Heart right ventricle (tissue), 16 donors: ENCODE data around the gene ASCL5. TPM values are rescaled to one million over a fixed set of nuclear protein-coding genes. Genes with fewer than 3 reads are reported as not detected.

ENCODE experiments used
- ATAC-seq, 8 donors: fragments of 200-7000 bp; cut with Tn5 transposase; one replicate each; pipeline ENCODE4 v1.9.1; 2020; ENCODE audit warnings: mild to moderate bottlenecking in 8 of 8, moderate library complexity in 8 of 8, moderate number of reproducible peaks in 1 of 8
- DNase-seq, 2 donors: peaks; one replicate each; pipeline ENCODE4 v3.0.0-alpha.2; 2020
- H3K27ac ChIP-seq, 10 donors: fragments of 200-600 bp; sonication (generic) in 2 of 10; one replicate each; pipeline versions ENCODE4 v1.5.0 to v1.8.0; 2020 to 2022; ENCODE audit warnings: mild to moderate bottlenecking in 3 of 10
- H3K27me3 ChIP-seq, 7 donors: fragments of 200-600 bp; one replicate each; pipeline ENCODE4 v1.8.0; 2021 to 2022; ENCODE audit warnings: mild to moderate bottlenecking in 2 of 7
- H3K36me3 ChIP-seq, 9 donors: fragments of 200-600 bp; sonication (generic) in 1 of 9; one replicate each; pipeline versions ENCODE4 v1.5.0 to v1.8.0; 2020 to 2022; ENCODE audit warnings: mild to moderate bottlenecking in 2 of 9
- H3K4me1 ChIP-seq, 9 donors: fragments of 200-600 bp; sonication (generic) in 1 of 9; one replicate each; pipeline versions ENCODE4 v1.5.0 to v1.8.0; 2020 to 2022; ENCODE audit warnings: mild to moderate bottlenecking in 4 of 9
- H3K4me3 ChIP-seq, 10 donors: fragments of 200-600 bp; sonication (generic) in 2 of 10; one replicate each; pipeline versions ENCODE4 v1.5.0 to v1.8.0; 2020 to 2022; ENCODE audit warnings: mild to moderate bottlenecking in 7 of 10, moderate library complexity in 2 of 10
- H3K9me3 ChIP-seq, 11 donors: fragments of 200-600 bp in 10 of 11; sonication (generic) in 2 of 11; one replicate each; pipeline versions ENCODE4 v1.5.0 to v1.8.0; 2013 to 2022; ENCODE audit warnings: mild to moderate bottlenecking in 2 of 11, control low read depth in 1 of 11, moderate library complexity in 1 of 11
- CTCF ChIP-seq, 9 donors: fragments of 200-600 bp; sonication (generic) in 2 of 9; IDR thresholded peaks; one replicate each; pipeline versions ENCODE4 v1.5.0 to v1.8.0; 2021 to 2022; ENCODE audit warnings: antibody characterized with exemption in 9 of 9, mild to moderate bottlenecking in 5 of 9, moderate library complexity in 1 of 9
- WGBS, 2 donors: extraction: QIAGEN DNeasy Blood & Tissue Kit; methylation state at CpG; one replicate each; pipeline ENCODE4 v1.1.7; 2013; ENCODE audit warnings: inconsistent platforms in 1 of 2; 5-methylcytosine and 5-hydroxymethylcytosine counted together
- intact Hi-C, 10 donors: fragments of 100-400 bp; cut with DNase I; formaldehyde crosslinking; loops; one replicate each; pipeline versions ENCODE4 v1.11.1 to v1.14.2; 2022
- polyA plus RNA-seq, 2 donors: library from polyadenylated mRNA; stranded (reverse); fragments of 200-250 nt; gene quantifications; one replicate each; pipeline ENCODE4 v1.2.3, GENCODE V29; 2013
- total RNA-seq, 10 donors: library from RNA; stranded (reverse); fragmentation: NEBNext Ultra II Directional in 3 of 10; extraction: Animal tissue kit (Norgen Biotek cat#: 25700) in 3 of 10; gene quantifications; one replicate each; pipeline versions ENCODE4 v1.2.1 to v1.2.4, GENCODE V29; 2021 to 2023
- donor health status: Arrhythmogenic right ventricular cardiomyopathy.
- donor health status: ischemic (EF 13 %, LVEDD 7.1; RV severe dilation, severe dysfunction).
- donor health status: healthy with polysubstance abuse.
- donor health status: DM: no; HTN: yes; CAD: no.
- donor health status: DM: no; HTN: no; CAD: no.
- donor health status: ischemic (EF 25% LVEDD 6.9; RV normal size, moderate dysfunction).
- donor health status: ischemic (EF 25% LVEDD 5.7; RV mildly dilated, moderate dysfunction).
- donor health status: healthy.
- donor health status: DM: yes; HTN: yes; CAD: no.
- donor health status: Ischemic cardiomyopathy.
- donor health status: ischemic (EF 35%, LVEDD 5.7; RV mildly dilated, moderate dysfunction).
- donor health status: nonischemic (EF 11% LVEDD 7.7; RV severe dilation, severe dysfunction).
- donor health status: DM: yes; HTN: yes; CAD: no.
- donor health status: PGD.
- donor health status: ischemic (EF 29% LVEDD 5.4; RV normal size, mild dysfunction).
- donor health status: nonischemic (EF 23%, LVEDD 6.1; RV moderate dilation, normal function).

ASCL5 gene
- total and polyA plus RNA-seq, 12 donors = not detected

- H3K27ac ChIP-seq = peak overlapping the region in 1 of 10 donors; percentile 26
- peaks cover 0 to 60% (median 46%) of the 10 kb centered on the region in 7 donors for H3K27me3 ChIP-seq
- no peaks in the 10 kb centered on the region for H3K9me3 ChIP-seq
- peak overlapping the region; percentile 39 to 65 (median 57) for H3K4me3 ChIP-seq
- peak; percentile 88 to 96 (median 93) for ATAC-seq
- peak; percentile 79 to 82 for DNase-seq
- intact Hi-C loops = loop anchor here in 9 of 10 donors (1.0 to 10.0 kb wide), 4 partner anchors 142 to 490 kb away; partner anchors contain the start of gene KIF14 (in 1 of the 9)
- peak; percentile 62 to 89 (median 80) for TF ChIP-seq CTCF (IDR thresholded peaks at IDR 0.05)
- H3K36me3 ChIP-seq = no peaks in the 10 kb centered on the region
- H3K4me1 ChIP-seq = peaks cover 0 to 16% (median 8%) of the 10 kb centered on the region in 9 donors
- WGBS, 2 donors = 3 to 4% methylated on average over 88 of the region's 88 CpGs
These were observed 12.5 kb downstream of the ASCL5 start for GRCh38 chr1:201114245-201115131.

DNA sequence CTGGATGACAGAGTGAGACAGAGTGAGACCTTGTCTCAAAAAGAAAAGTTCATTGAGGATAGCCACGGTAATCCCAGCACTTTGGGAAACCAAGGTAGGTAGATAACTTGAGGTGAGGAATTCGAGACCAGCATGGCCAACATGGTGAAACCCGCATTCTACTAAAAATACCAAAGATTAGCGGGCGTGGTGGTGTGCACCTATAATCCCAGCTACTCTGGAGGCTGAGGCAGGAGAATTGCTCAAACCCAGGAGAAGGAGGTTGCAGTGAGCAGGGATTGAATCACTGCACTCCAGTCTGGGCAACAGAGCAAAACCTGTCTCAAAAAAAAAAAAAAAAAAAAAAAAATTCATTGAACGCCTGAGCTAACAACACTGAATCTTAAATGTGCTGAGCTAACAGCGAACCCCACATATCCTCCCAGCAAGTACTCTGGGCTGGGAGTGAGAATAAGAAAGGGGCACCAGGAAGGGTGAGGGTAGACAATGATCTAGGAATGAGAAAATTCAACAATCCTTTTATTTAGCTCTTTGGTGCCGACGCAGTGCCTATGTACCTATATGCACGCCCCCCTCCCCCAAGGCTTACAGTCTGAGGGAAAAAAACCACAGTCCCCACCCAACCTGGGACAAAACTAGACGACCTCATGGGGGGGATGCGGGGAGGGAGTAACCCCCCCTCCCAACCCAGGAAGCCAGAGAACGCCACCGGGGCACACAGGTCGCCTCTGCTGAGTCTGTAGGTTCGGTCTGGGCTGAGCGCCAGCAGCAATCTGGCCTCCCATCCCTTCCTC lies 13.3 kb downstream of the ASCL5 start:
- H3K9me3 ChIP-seq = no peaks in the 10 kb centered on the region
- no peak for ATAC-seq
- H3K27ac ChIP-seq = no peak overlapping the region
- no peaks in the 10 kb centered on the region for H3K36me3 ChIP-seq
- intact Hi-C loops = loop anchor here in 8 of 10 donors (1.0 to 10.0 kb wide), 4 partner anchors 141 to 489 kb away; partner anchors contain the start of gene KIF14 (in 1 of the 8)
- H3K27me3 ChIP-seq = peaks cover 0 to 52% (median 41%) of the 10 kb centered on the region in 7 donors
- peaks cover 0 to 12% (median 8%) of the 10 kb centered on the region in 9 donors for H3K4me1 ChIP-seq
- no peak for TF ChIP-seq CTCF (IDR thresholded peaks at IDR 0.05)
- H3K4me3 ChIP-seq = peak overlapping the region in 5 of 10 donors; percentile 41 to 63 (median 59)
- WGBS, 2 donors = 41 to 46% methylated on average over 17 of the region's 17 CpGs
- DNase-seq = no peak

- ATAC-seq (no peak), DNase-seq (no peak)
- H3K9me3 ChIP-seq = no peaks in the 10 kb centered on the region
- no peak overlapping the region for H3K27ac ChIP-seq
- intact Hi-C loops = loop anchor here in 6 of 10 donors (5.0 to 10.0 kb wide), 2 partner anchors 141 to 488 kb away; partner anchors contain the start of gene KIF14 (in 1 of the 6)
- H3K36me3 ChIP-seq = no peaks in the 10 kb centered on the region
- 90 to 93% methylated on average over 3 of the region's 3 CpGs for WGBS, 2 donors
- peaks cover 0 to 12% (median 8%) of the 10 kb centered on the region in 9 donors for H3K4me1 ChIP-seq
- no peak overlapping the region for H3K4me3 ChIP-seq
- TF ChIP-seq CTCF (IDR thresholded peaks at IDR 0.05) = no peak
- peaks cover 0 to 46% (median 34%) of the 10 kb centered on the region in 7 donors for H3K27me3 ChIP-seq
These were observed 14.1 kb downstream of the ASCL5 start for GRCh38 chr1:201112926-201113325.
